Measurements from ENCODE around the gene SLC34A2. TPM values are rescaled to one million over a fixed set of nuclear protein-coding genes. Genes with fewer than 3 reads are reported as not detected.

Gene SLC34A2
- total and polyA plus RNA-seq, 2 experiments from 2014 or later, result 0.73 to 0.80 TPM

DNA sequence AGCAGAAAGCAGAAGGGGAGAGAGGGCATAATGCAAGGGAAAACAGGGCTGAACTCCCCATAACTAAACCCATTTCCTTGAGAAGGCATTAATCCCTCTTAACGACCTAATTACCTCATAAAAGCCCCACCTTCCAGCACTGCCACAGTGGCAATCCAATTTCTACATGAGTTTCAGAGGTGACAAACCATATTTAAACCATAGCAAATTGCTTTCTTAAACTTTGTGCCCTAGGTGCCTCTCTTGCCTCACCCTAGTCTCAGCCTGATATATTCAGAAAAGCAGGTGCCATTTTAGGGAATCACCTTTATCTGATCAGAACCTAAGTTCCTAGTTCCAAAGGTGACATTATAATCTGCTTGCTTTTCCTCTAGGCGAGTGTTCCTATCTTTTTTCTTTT, 48.9 kb downstream of the SLC34A2 start:
- no peak overlapping the region for H3K4me3 Mint-ChIP-seq
- Histone ChIP-seq H4K20me1 (replicated peaks; ENCODE audit: insufficient read depth) (no peaks in the 10 kb centered on the region), H3K9me2 (ENCODE audit: insufficient read depth) (no peaks in the 10 kb centered on the region), H3K79me2 (replicated peaks; ENCODE audit: insufficient read depth) (no peaks in the 10 kb centered on the region), H2AFZ (no peak overlapping the region), H3K36me3 (ENCODE audit: insufficient read depth) (no peaks in the 10 kb centered on the region), H3K27me3 (ENCODE audit: insufficient read depth) (no peaks in the 10 kb centered on the region), H3K4me3 (no peak overlapping the region), H3K27ac (ENCODE audit: low read depth) (no peak overlapping the region), H3F3A (replicated peaks; ENCODE audit: low read depth) (no peaks in the 10 kb centered on the region), H3K4me1 (ENCODE audit: insufficient read depth) (no peaks in the 10 kb centered on the region), H3K4me2 (no peak overlapping the region)
- peaks cover 4% of the 10 kb centered on the region for H3K27me3 Mint-ChIP-seq (ENCODE audit: insufficient read depth, low read depth, poor library complexity)
- peaks cover 6% of the 10 kb centered on the region; the same call in 2 of the 3 replicates for H3K36me3 Mint-ChIP-seq (ENCODE audit: low read depth)
- no peak for DNase-seq (ENCODE audit: low spot score)
- no peak overlapping the region for H3K27ac Mint-ChIP-seq
- no peak for ATAC-seq
- TF ChIP-seq, protein P1, sequence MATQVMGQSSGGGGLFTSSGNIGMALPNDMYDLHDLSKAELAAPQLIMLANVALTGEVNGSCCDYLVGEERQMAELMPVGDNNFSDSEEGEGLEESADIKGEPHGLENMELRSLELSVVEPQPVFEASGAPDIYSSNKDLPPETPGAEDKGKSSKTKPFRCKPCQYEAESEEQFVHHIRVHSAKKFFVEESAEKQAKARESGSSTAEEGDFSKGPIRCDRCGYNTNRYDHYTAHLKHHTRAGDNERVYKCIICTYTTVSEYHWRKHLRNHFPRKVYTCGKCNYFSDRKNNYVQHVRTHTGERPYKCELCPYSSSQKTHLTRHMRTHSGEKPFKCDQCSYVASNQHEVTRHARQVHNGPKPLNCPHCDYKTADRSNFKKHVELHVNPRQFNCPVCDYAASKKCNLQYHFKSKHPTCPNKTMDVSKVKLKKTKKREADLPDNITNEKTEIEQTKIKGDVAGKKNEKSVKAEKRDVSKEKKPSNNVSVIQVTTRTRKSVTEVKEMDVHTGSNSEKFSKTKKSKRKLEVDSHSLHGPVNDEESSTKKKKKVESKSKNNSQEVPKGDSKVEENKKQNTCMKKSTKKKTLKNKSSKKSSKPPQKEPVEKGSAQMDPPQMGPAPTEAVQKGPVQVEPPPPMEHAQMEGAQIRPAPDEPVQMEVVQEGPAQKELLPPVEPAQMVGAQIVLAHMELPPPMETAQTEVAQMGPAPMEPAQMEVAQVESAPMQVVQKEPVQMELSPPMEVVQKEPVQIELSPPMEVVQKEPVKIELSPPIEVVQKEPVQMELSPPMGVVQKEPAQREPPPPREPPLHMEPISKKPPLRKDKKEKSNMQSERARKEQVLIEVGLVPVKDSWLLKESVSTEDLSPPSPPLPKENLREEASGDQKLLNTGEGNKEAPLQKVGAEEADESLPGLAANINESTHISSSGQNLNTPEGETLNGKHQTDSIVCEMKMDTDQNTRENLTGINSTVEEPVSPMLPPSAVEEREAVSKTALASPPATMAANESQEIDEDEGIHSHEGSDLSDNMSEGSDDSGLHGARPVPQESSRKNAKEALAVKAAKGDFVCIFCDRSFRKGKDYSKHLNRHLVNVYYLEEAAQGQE (IDR thresholded peaks at IDR 0.05; ENCODE audit: unreplicated experiment), result no peak
- no peak for TF ChIP-seq CREB1 (CRISPR knock-in tag; IDR thresholded peaks at IDR 0.05; ENCODE audit: low read depth)
- TF ChIP-seq POLR2AphosphoS5 (IDR thresholded peaks at IDR 0.05; ENCODE audit: low read depth), result no peak
- no peak for TF ChIP-seq NANOG (IDR thresholded peaks at IDR 0.05; ENCODE audit: borderline replicate concordance)
- TF ChIP-seq, protein P2, sequence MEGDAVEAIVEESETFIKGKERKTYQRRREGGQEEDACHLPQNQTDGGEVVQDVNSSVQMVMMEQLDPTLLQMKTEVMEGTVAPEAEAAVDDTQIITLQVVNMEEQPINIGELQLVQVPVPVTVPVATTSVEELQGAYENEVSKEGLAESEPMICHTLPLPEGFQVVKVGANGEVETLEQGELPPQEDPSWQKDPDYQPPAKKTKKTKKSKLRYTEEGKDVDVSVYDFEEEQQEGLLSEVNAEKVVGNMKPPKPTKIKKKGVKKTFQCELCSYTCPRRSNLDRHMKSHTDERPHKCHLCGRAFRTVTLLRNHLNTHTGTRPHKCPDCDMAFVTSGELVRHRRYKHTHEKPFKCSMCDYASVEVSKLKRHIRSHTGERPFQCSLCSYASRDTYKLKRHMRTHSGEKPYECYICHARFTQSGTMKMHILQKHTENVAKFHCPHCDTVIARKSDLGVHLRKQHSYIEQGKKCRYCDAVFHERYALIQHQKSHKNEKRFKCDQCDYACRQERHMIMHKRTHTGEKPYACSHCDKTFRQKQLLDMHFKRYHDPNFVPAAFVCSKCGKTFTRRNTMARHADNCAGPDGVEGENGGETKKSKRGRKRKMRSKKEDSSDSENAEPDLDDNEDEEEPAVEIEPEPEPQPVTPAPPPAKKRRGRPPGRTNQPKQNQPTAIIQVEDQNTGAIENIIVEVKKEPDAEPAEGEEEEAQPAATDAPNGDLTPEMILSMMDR (conservative IDR thresholded peaks at IDR 0.05; ENCODE audit: low read depth in 2 of 2), result no peak
- TF ChIP-seq ZNF114 (CRISPR knock-in tag; IDR thresholded peaks at IDR 0.05), result no peak
- TF ChIP-seq STAT1 (IDR thresholded peaks at IDR 0.05; ENCODE audit: unreplicated experiment), result no peak
- peaks cover 7% of the 10 kb centered on the region for H3K9me3 Mint-ChIP-seq
- no peaks in the 10 kb centered on the region for H3K4me1 Mint-ChIP-seq

DNA sequence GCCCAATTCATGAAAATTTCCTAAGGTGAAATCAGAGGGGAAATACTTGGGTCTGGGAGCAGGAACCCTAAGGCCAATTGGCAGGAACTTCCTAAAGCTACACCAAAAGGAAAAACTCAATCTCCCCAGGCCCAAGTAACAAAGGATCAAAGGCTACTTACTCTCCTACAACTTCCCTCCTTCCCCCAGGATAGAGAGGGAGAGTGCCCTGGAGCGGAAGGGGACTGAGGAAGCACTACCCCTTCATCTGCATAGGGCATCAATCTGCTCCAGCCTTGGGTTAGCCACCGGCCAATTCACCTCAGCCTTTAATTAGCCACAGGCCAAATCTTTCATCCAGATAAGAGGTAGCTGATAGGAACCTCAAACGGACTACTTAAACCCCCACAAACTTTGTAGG, 55.0 kb downstream of the SLC34A2 start:
- H3K4me1 Mint-ChIP-seq, result no peaks in the 10 kb centered on the region
- DNase-seq (ENCODE audit: low spot score) (peak; percentile 9), ATAC-seq (no peak; the same call in 2 of the 3 replicates)
- no peak overlapping the region for H3K27ac Mint-ChIP-seq
- Histone ChIP-seq H3K79me2 (replicated peaks; ENCODE audit: insufficient read depth) (no peaks in the 10 kb centered on the region), H3K9me2 (ENCODE audit: insufficient read depth) (no peaks in the 10 kb centered on the region), H2AFZ (peak overlapping the region; percentile 38; the same call in 1 of the 2 replicates), H3K4me2 (no peak overlapping the region), H3K4me1 (ENCODE audit: insufficient read depth) (no peaks in the 10 kb centered on the region), H4K20me1 (replicated peaks; ENCODE audit: insufficient read depth) (no peaks in the 10 kb centered on the region), H3K27ac (ENCODE audit: low read depth) (no peak overlapping the region), H3K36me3 (ENCODE audit: insufficient read depth) (no peaks in the 10 kb centered on the region), H3K4me3 (no peak overlapping the region), H3F3A (replicated peaks; ENCODE audit: low read depth) (no peaks in the 10 kb centered on the region), H3K27me3 (ENCODE audit: insufficient read depth) (no peaks in the 10 kb centered on the region)
- TF ChIP-seq EZH2phosphoT487 (IDR thresholded peaks at IDR 0.05; ENCODE audit: unreplicated experiment) (no peak), CREB1 (CRISPR knock-in tag; IDR thresholded peaks at IDR 0.05; ENCODE audit: low read depth) (no peak), NANOG (IDR thresholded peaks at IDR 0.05; ENCODE audit: borderline replicate concordance) (no peak)
- peaks cover 3% of the 10 kb centered on the region for H3K27me3 Mint-ChIP-seq (ENCODE audit: insufficient read depth, low read depth, poor library complexity)
- no peak overlapping the region for H3K4me3 Mint-ChIP-seq
- peaks cover 9% of the 10 kb centered on the region for H3K9me3 Mint-ChIP-seq
- peaks cover 6% of the 10 kb centered on the region; the same call in 2 of the 3 replicates for H3K36me3 Mint-ChIP-seq (ENCODE audit: low read depth)

Measured in GM23338 (cell line).